GM18517 (cell line): ENCODE measurements around the gene COL11A2.
"Not testable (repeated sequence)": the region's sequence is repeated elsewhere in the genome, so short reads cannot be mapped to it uniquely, and the experiment has no call there.

Source experiments
- ATAC-seq: cut with Tn5 transposase; IDR thresholded peaks from one replicate; pipeline ENCODE4 v1.9.1; 2021; ENCODE audit warnings: mild to moderate bottlenecking, moderate library complexity; ENCODE audit not compliant: unreplicated experiment

Gene COL11A2

DNA sequence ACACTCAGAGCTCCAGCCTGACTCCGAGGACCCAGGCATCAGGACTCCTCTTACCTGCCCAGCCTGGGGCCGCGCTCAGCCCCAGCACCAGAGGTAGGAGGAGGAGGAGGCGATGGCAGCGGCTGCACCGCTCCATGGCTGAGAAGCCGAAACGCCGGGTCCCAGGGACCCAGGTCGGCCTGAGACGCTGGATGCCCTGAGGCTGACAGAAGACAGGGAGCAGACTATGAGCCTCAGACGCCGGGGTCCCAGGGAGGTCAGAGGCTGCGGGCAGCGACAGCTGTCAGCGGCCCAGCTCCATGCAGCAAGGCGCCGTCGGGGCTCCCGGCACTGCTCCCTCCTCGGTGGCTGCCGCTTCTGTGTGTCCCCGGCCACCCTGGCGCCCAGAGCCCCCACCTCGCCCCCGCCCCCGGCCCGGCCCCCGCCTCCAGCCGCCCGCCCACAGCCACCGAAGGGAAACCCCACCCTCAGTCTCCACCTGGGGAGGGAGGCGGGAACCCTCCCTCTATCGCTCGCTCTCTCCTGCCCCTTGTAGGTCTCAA is at the start of gene COL11A2:
Gene COL11A2 (minus strand): TSS at position 363 of the 542 bp plus-strand sequence. CDS start 227 bp downstream, at position 136.
- no peak for ATAC-seq

DNA sequence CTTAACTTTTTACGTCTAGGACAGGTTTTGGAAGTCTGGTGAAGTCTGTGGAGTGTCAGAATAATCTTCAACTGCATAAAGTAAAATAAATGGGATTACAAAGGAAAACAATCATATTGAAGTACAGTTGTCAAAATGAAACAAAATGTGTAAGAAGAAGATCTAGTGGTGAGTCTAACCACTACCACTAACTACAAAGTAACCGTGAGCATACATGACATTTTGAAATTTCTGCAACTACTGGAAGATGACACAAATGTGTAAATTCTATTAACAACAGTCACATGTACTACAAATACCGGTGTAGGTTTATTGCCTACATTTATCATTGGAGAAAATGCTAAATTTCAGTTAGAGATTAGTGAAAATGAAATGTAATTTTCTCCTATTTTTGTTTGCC is 49.7 kb upstream of the COL11A2 start:
- ATAC-seq, result no peak

DNA sequence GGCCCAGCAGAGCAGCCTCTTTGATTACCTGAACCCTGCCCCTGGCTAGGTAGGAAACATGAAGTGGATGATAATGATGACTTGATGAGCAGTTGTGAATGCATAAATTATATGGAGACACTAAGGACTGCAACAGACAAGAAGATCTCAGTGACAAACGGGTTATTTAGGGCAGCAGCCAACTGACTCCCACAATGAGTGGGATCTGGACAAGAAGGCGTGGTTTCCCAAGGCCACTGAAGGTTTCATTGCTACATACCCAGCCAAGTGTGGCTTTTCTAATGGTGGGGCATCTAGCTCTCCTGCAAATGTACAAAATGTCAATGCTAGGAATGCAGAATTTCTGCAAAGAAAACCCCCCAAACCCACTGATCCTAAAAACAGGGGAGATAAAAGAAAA is 45.5 kb upstream of the COL11A2 start:
- ATAC-seq, result no peak

DNA sequence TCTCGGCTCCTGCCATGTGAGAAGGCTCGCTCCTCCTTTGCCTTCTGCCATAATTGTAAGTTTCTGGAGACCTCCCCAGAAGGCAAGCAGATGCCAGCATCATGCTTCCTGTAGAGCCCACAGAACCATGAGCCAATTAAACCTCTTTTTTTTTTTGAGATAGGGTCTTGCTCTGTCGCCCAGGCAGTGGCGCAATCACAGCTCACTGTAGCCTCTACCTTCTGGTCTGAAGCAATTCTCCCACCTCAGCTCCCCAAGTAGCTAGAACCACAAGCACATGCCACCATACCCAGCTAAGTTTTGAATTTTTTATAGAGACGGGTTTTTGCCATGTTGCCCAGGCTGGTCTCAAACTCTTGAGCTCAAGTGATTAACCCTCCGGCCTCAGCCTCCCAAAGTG is 44.6 kb upstream of the COL11A2 start:
- ATAC-seq, result no peak

DNA sequence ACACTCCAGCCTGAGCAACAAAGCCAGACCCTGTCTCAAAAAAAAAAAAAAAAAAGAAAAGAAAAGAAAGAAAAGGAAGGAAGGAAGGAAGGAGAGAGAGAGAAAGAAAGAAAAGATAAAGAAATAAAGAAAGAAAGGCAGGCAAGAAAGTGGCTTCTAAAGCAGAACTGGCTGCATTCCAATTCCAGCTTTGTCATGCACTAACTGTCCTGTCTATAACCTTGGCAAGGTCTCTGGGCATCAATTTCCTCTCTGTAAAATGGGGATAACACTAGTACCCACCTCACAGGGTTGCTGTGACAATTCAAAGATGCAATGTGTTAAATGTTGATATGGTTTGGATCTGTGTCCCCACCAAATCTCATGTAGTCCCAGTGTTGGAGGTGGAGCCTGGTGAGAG is 44.1 kb upstream of the COL11A2 start:
- ATAC-seq, result no peak

DNA sequence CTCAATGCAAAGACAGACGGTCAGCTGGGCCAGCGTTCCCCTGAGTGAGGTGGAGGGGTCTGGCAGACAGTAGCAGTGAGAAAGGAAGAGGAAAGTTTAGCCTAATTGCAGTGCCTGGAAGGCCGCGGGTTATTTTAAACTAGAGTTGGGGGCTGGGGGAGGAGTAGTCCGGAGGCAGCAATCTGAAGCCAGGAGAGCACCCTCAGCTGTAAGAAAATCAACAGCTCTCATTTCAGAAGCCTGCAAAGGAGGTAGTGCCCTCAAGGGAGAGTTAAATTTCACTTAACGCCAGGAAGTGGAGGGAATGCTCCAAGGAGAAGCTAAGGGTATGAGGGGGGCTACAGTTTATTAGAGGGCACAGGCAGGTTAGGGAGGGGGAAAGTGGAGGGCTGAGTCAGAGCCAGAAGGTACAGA is 43.0 kb upstream of the COL11A2 start:
- no peak for ATAC-seq

DNA sequence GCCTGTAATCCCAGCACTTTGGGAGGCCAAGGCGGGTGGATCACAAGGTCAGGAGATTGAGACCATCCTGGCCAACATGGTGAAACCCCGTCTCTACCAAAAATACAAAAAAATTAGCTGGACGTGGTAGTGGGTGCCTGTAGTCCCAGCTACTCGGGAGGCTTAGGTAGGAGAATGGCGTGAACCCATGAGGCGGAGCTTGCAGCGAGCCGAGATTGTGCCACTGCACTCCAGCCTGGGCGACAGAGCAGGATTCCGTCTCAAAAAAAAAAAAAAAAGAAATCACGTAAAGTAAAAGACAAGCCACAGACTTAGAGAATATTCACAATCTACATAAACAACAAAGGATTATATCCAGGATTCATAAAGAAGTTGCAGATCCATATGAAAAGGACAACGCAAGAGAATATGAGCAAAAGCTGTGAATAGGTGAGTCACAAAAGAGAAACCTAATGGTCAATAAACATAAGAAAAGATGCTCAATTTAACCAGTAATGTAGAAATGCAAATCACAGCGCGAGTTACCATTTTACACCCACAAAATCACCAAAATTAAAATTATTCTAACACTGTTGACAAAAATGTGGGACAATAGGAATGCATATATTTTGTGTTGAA is 34.3 kb upstream of the COL11A2 start:
- ATAC-seq, result not testable (repeated sequence)

DNA sequence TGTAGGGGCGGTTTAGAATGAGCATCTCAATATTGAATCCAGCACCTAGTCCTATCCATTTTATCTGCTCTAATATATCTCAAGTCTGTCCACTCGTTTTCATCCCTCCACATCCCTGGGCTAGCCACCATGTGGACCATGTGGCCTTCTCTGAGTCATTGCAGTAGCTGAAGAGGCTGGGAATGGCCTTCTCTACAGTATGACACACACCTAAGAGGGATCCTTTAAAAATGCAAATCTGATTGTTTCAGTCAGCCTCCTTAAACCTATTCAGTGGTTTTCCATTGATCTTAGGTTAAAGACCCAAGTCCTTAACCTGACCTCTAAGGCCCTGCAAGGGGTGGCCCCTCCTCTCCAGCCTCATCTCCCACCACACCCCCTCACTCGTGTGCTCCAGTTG is 25.4 kb upstream of the COL11A2 start:
- no peak for ATAC-seq

DNA sequence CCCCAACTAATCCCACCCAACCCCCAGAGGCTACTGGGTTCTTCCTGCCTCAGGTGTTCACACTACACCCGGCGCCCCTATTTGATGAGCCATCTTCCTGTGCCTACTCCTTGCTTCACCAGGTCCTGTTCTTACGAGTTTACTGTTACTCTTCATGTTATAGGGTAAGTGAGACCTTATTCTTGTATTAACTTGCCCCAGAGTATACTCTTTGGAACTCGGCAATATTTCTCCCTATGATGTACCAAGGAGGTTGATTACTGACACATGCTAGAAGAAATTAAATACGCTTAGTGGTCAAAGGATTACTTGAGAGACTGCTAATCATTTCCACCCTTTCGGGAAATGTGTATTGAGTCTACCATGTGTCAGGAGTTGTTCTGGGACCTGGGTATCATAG is 25.0 kb upstream of the COL11A2 start:
- ATAC-seq, result no peak

DNA sequence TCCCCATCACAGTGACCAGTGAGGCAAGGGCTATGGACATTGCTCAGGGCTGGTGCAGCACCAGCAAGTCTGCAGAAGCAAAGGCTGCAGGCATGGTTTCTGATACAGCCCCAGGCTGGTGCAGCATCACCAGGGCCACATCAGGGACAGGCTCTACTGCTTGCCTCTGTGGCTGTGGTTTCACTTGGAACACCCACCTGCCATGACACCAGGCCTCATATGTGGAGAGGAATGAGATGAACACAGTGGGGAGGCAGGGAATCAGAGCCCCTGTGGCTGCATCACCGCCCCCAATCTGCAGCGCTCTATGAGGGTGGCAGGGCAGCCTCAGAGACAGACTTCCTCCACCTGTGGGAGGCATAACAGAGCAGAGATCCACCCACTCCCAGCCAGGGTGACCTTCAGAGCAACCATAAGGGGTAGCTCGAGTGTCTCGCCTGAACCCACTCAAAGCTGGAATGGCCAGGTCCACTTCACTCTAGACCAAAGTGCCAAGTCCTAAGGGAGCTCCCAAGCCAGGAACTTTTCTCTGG is 23.9 kb upstream of the COL11A2 start:
- ATAC-seq, result no peak

DNA sequence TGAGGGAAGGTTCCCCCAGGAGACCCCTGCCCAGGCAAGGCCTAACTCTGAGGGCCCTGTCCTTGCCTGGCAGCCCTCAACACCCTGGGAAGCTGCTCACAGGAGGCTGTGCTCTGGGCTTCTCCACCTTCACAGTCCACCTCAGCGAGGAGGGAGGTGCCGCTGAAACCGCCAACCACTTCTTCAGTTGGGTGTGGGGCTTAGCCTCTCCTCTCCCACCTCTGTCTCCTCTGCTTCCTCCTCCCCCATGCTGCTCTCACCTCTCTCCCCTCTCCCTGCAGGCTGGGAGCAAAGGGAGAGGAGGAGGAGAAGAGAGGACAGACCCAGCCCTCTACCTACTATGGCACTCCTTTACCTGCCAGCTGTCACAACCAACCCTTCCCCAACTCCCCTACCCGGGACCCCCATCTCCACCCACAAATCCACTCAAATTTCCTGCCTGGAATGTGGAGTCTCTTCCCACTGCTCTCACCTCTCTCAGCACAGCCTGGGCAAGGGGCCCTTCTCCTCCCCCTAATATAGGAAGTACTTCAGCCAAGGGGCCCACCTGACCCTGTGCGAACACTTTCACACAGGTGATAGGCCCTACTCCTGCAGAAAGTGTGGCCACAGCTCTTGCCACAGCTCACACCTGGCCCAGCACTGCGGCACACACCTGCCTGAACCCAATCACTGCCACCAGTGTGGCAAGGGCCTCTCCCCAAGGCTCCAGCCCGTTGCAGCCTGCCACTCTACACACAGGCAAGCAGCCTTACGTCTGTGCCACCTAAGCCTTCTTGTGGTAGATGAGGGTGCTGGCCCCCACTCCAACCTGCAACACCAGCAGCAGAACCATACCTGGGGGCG is 23.2 kb upstream of the COL11A2 start:
- ATAC-seq, result no peak

DNA sequence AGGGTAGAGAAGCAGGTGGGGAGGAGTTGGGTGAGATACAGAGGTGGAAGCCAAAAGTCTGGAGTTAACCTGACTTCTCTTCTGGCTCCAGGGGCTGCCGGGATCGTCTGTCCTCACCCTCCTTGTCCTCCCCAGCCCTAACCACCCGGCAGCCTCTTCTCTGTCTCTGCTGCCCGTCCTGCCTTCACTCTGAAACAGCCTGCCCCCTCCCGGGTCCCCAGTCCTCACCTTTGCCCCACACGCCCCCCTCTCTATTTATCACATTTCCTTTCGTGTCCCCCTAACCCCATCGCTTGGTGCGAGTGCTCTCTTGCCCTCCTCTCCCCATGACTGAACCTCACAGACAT is 21.7 kb upstream of the COL11A2 start:
- ATAC-seq, result no peak

DNA sequence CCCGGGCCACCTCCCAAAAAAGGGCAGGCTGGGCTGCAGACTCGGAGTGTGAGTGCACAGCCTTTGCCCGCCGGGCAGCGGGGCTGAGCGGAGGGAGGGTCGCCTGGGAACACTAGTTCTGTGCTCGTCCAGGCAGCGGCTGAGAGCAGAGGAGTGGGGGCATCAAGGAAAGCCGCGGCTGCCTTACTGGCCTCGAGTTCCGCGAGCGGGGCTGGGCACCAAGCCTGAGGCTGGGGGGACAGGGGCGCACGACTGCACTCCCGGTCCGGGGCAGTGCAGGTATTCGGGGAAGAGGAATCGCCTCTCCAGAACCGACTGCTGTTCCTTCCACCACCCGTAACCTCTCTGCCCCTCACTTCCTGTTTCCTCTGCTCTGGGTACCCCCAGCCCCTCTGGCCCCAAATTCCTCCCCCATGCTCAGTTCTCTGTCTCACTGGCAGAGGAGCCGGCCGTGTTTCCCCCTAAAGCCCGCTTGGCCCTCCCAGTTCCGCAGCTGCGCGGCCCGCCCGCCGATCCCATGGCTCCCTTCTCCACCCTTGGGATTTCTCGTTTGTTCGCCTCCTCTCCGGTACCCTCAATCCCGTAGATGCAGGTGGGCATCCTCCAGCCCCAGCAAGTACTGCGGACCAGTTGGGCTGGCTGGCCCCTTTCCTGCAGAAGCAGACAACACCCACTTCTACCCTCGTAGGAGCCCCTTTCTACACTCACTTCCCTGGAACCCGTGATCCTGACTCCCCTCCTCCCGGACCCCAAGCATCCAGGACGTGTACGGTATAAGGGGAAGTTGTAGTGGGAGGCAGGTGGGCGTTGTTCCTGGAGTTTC is 21.1 kb upstream of the COL11A2 start:
- ATAC-seq, result no peak

DNA sequence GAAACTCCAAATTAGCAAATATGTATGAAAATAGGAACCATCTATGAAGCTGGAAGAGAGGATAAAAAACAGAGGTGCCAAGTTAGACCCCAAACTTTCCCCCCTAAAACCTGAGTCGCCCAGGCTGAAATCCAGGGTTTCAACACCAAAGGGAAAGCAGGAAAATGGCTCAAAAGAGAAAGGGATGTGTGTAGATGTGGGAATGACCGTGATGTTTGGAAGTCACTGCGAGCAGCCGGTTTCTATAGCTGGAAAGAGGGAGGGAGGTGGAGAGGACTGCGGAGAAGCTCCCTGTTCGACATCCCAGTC is 20.5 kb upstream of the COL11A2 start:
- no peak for ATAC-seq

DNA sequence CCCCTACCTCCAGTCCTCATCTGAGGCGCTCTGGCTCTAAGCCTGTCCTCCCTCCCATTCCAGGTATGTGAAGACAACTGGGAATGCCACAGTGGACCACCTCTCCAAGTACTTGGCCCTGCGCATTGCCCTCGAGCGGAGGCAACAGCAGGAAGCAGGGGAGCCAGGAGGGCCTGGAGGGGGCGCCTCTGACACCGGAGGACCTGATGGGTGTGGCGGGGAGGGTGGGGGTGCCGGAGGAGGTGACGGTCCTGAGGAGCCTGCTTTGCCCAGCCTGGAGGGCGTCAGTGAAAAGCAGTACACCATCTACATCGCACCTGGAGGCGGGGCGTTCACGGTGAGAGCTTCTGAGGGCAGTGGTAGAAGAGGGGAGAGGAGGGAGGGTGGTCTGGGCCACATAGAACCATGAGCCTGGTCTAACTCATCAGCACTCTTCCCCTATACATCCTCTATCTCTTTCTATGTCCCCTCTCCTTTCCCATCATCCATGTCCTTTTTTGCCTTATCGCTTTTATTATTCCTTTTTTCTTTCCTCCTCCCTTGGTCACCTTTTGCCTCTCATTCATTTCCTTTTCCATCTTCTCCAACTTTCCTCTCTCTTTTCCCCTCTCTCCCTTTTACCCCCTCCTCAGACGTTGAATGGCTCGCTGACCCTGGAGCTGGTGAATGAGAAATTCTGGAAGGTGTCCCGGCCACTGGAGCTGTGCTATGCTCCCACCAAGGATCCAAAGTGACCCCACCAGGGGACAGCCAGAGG is 19.6 kb upstream of the COL11A2 start:
- ATAC-seq, result no peak

DNA sequence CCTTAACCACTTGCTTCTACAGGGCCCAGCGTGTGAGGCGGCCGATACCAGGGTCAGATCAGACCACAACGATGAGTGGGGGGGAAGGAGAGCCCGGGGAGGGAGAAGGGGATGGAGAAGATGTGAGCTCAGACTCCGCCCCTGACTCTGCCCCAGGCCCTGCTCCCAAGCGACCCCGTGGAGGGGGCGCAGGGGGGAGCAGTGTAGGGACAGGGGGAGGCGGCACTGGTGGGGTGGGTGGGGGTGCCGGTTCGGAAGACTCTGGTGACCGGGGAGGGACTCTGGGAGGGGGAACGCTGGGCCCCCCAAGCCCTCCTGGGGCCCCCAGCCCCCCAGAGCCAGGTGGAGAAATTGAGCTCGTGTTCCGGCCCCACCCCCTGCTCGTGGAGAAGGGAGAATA is 18.9 kb upstream of the COL11A2 start:
- no peak for ATAC-seq

DNA sequence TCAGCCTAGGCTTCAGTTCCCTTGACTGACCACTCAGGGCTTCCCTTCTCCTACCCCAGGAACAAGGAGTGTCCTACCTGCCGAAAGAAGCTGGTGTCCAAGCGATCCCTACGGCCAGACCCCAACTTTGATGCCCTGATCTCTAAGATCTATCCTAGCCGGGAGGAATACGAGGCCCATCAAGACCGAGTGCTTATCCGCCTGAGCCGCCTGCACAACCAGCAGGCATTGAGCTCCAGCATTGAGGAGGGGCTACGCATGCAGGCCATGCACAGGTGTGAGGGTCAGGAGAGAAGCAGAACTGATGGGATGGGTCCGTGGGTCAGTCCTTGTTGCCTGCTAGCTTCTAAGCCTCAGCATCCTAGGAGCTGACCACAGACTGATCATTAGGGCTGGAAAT is 17.6 kb upstream of the COL11A2 start:
- no peak for ATAC-seq

DNA sequence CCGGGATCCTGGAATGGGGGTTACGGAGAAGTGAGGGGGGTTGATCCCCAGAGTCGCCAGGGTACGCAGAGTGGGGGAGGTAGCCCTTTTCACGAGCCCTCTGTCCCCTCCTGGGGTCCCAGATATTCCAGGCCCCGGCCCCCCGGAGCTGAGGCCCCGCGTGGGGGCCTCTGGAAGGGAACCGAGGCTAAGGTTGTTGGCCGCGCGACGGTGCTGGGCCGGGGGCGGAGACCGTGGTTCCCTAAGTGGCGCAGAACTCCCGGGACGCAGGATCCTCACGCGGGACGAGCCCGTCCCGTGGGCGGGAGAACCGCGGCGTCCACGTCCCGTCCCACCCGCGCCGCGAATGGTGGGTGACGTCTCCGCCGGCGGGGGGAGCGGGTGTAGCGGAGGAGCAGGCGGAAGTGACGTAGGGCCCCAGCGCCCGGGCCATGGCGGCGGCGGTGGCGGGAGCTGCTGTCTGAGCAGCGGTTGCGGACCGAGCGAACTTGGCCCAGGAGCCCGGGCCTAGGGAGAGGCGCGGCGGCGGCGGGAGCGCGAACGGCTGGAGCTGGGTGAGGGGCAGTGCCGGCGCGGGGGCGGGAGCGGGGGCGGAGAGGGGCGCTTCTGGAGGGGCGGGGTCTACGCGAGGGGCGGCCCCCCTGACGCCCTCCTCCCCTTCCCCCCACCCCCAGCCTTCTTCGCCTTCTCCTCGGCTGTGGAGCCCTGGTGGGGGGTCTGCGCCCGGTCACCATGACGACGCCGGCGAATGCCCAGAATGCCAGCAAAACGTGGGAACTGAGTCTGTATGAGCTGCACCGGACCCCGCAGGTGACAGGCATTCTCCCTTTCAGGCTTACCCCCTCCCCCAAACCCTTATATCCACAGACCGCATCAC is 16.1 kb upstream of the COL11A2 start, which contains the start of gene RING1:
Gene RING1 (plus strand): TSS at position 410 of the 877 bp plus-strand sequence. CDS start 323 bp downstream, at position 733.
- ATAC-seq, result no peak

DNA sequence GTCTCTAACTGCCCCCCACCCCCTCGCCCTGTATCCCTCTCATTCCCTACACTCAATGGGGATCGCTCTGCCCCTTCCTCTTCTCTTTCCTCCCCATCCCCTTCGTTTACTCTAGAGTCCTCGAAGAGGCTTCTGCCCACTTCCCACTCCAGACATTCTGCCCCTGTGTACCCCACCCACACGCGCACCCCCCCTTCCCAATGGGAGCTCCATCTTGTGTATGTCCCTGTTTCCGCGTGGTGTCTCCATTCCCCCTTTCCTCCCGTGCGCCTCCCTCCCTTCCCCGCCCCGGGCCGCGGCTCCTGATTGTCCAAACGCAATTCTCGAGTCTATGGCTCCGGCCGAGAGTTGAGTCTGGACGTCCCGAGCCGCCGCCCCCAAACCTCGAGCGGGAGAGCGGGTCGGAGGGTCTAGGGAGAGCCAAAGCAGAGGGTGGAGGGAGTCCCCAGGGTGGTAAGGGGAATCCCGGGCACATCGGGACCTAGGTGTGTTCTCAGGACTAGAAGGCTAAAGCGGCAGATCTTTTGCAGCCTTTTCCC is 15.4 kb upstream of the COL11A2 start:
- no peak for ATAC-seq
